IPS-11a (cell line): ENCODE data around the gene NPW.
A peak's percentile ranks its signal among the peaks of the same experiment; 100 is the strongest.

Source experiments
- H3K4me3 ChIP-seq: one replicate; pipeline ENCODE4 v1.5.1; 2013; ENCODE audit warnings: low read depth, low read length, control low read depth

The NPW gene

GRCh38 chr16:1984347-1985225 lies 35.0 kb upstream of the NPW start:
- peak overlapping the region; percentile 74 for H3K4me3 ChIP-seq

GRCh38 chr16:1985466-1986150 lies 34.0 kb upstream of the NPW start:
- no peak overlapping the region for H3K4me3 ChIP-seq

GRCh38 chr16:1987198-1987597 lies 32.4 kb upstream of the NPW start:
- H3K4me3 ChIP-seq: no peak overlapping the region

- H3K4me3 ChIP-seq: peak within 1 kb of the TSS; percentile 56
These were observed 30.1 kb upstream of the NPW start, which contains the start of gene SYNGR3 for GRCh38 chr16:1989209-1990100. SYNGR3 (plus strand) TSS chr16:1989970; CDS start chr16:1990103, 133 bp downstream.

GRCh38 chr16:1990101-1990350 lies 29.6 kb upstream of the NPW start:
- peak overlapping the region; percentile 56 for H3K4me3 ChIP-seq

- H3K4me3 ChIP-seq: peak overlapping the region; percentile 50
These were observed 29.0 kb upstream of the NPW start for GRCh38 chr16:1990351-1991134.

- no peak overlapping the region for H3K4me3 ChIP-seq
These were observed 28.4 kb upstream of the NPW start for GRCh38 chr16:1991135-1991551.

GRCh38 chr16:1991588-1991947 lies 28.0 kb upstream of the NPW start:
- H3K4me3 ChIP-seq: peak overlapping the region; percentile 8

- H3K4me3 ChIP-seq: peak overlapping the region; percentile 8
These were observed 27.5 kb upstream of the NPW start for GRCh38 chr16:1991948-1992703.

- no peak overlapping the region for H3K4me3 ChIP-seq
These were observed 26.8 kb upstream of the NPW start for GRCh38 chr16:1992704-1993317.

- H3K4me3 ChIP-seq: no peak overlapping the region
These were observed 25.9 kb upstream of the NPW start for GRCh38 chr16:1993731-1994131.

- H3K4me3 ChIP-seq: no peak overlapping the region
These were observed 21.9 kb upstream of the NPW start for GRCh38 chr16:1997494-1998359.

- H3K4me3 ChIP-seq: no peak overlapping the region
These were observed 21.2 kb upstream of the NPW start for GRCh38 chr16:1998360-1998835.

- no peak overlapping the region for H3K4me3 ChIP-seq
These were observed 20.5 kb upstream of the NPW start for GRCh38 chr16:1998852-1999801.

GRCh38 chr16:1999866-2000514 lies 19.6 kb upstream of the NPW start:
- no peak overlapping the region for H3K4me3 ChIP-seq

- H3K4me3 ChIP-seq: no peak overlapping the region
These were observed 18.6 kb upstream of the NPW start for GRCh38 chr16:2001035-2001434.
